HG03520 (cell line): ENCODE measurements around the gene RTEL1.
"Not testable (repeated sequence)": the region's sequence is repeated elsewhere in the genome, so short reads cannot be mapped to it uniquely, and the experiment has no call there.

Source experiments
- ATAC-seq: cut with Tn5 transposase; IDR thresholded peaks from one replicate; pipeline ENCODE4 v1.9.1; 2021; ENCODE audit warnings: mild to moderate bottlenecking, moderate library complexity; ENCODE audit not compliant: unreplicated experiment

RTEL1 gene

GRCh38 chr20:63665708-63666107 is 7.6 kb downstream of the RTEL1 start:
- ATAC-seq = no peak

GRCh38 chr20:63667858-63668257 is 9.7 kb downstream of the RTEL1 start:
- ATAC-seq = no peak

- no peak for ATAC-seq
Observed at GRCh38 chr20:63668351-63668750, 10.2 kb downstream of the RTEL1 start.

GRCh38 chr20:63671695-63672094 is 13.6 kb downstream of the RTEL1 start:
- not testable (repeated sequence) for ATAC-seq

GRCh38 chr20:63672666-63673065 is 14.6 kb downstream of the RTEL1 start:
- ATAC-seq = no peak

GRCh38 chr20:63673951-63674350 is 15.8 kb downstream of the RTEL1 start:
- no peak for ATAC-seq

- no peak for ATAC-seq
Observed at GRCh38 chr20:63675681-63676368, 17.7 kb downstream of the RTEL1 start.

- no peak for ATAC-seq
Observed at GRCh38 chr20:63678071-63678470, 20.0 kb downstream of the RTEL1 start.

- no peak for ATAC-seq
Observed at GRCh38 chr20:63678667-63679465, 20.8 kb downstream of the RTEL1 start.

- ATAC-seq = no peak
Observed at GRCh38 chr20:63679799-63680305, 21.7 kb downstream of the RTEL1 start.

GRCh38 chr20:63680427-63680826 is 22.3 kb downstream of the RTEL1 start:
- no peak for ATAC-seq

- no peak for ATAC-seq
Observed at GRCh38 chr20:63680857-63681608, 22.9 kb downstream of the RTEL1 start.

- no peak for ATAC-seq
Observed at GRCh38 chr20:63681609-63682142, 23.6 kb downstream of the RTEL1 start.

- ATAC-seq = no peak
Observed at GRCh38 chr20:63682384-63683139, 24.4 kb downstream of the RTEL1 start.

GRCh38 chr20:63685269-63686026 is 27.3 kb downstream of the RTEL1 start:
- ATAC-seq = no peak

- ATAC-seq = no peak
Observed at GRCh38 chr20:63686094-63686491, 28.0 kb downstream of the RTEL1 start.

- no peak for ATAC-seq
Observed at GRCh38 chr20:63686492-63687321, 28.6 kb downstream of the RTEL1 start.

GRCh38 chr20:63687419-63688178 is 29.5 kb downstream of the RTEL1 start:
- no peak for ATAC-seq
